Mammary epithelial cell (primary cell): ENCODE data around the gene KRTAP10-10.

Experiments
- EZH2 ChIP-seq: IDR thresholded peaks from 2 replicates; pipeline ENCODE4 v1.6.1; 2012; ENCODE audit warnings: low read length, inconsistent platforms, borderline replicate concordance
- TF ChIP-seq, protein P1 (sequence below), 2 donors: IDR thresholded peaks in 1 of 2; conservative IDR thresholded peaks in 1 of 2; 2 replicates each; pipeline ENCODE4 v1.5.1; 2011 to 2012; ENCODE audit warnings: inconsistent platforms in 2 of 2, low read length in 2 of 2, mild to moderate bottlenecking in 2 of 2, control low read depth in 1 of 2, low read depth in 1 of 2; ENCODE audit not compliant: insufficient read depth in 1 of 2; ENCODE audit errors: extremely low read depth in 1 of 2

DNA sequence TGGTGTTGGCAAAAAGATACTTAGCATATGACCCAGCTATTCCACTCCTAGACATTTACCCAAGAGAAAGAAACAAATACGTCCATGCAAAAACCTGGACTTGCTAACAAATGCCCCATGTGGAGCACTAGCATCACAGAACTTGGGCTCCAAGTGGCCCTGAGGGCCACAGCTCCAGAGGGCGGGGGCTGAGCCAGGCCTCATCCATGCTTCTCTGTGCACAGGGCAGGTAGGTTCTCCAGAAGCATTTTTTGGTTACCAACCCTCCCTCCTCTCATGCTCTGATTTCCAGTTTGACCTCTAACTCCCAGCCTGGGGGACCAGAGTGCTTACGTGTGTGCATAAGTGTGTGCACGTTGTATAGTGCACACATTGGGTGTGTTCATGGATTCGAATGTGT is 27.5 kb downstream of the KRTAP10-10 start:
- TF ChIP-seq, protein P1, sequence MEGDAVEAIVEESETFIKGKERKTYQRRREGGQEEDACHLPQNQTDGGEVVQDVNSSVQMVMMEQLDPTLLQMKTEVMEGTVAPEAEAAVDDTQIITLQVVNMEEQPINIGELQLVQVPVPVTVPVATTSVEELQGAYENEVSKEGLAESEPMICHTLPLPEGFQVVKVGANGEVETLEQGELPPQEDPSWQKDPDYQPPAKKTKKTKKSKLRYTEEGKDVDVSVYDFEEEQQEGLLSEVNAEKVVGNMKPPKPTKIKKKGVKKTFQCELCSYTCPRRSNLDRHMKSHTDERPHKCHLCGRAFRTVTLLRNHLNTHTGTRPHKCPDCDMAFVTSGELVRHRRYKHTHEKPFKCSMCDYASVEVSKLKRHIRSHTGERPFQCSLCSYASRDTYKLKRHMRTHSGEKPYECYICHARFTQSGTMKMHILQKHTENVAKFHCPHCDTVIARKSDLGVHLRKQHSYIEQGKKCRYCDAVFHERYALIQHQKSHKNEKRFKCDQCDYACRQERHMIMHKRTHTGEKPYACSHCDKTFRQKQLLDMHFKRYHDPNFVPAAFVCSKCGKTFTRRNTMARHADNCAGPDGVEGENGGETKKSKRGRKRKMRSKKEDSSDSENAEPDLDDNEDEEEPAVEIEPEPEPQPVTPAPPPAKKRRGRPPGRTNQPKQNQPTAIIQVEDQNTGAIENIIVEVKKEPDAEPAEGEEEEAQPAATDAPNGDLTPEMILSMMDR (conservative IDR thresholded peaks at IDR 0.05 in 1 of 2, IDR thresholded peaks at IDR 0.05 in 1 of 2; ENCODE audit: extremely low read depth in 1 of 2, insufficient read depth in 1 of 2, low read depth in 1 of 2, low read length in 2 of 2) = no peak
- no peak for TF ChIP-seq EZH2
